Hepatocyte (in vitro differentiated cells): Measurements from ENCODE around the gene KATNB1.

Source experiments
- EZH2 ChIP-seq: fragments of 200-600 bp; sonication (generic); IDR thresholded peaks from 2 replicates; pipeline ENCODE4 v1.6.1; 2016; ENCODE audit warnings: antibody characterized with exemption, mild to moderate bottlenecking, borderline replicate concordance
- EZH2phosphoT487 ChIP-seq: fragments of 200-600 bp; sonication (generic); IDR thresholded peaks from one replicate; pipeline ENCODE4 v1.6.1; 2018; ENCODE audit warnings: antibody characterized with exemption, mild to moderate bottlenecking, low read depth, moderate library complexity; ENCODE audit not compliant: unreplicated experiment, severe bottlenecking
- TF ChIP-seq, protein P1 (sequence below): fragments of 200-600 bp; sonication (generic); IDR thresholded peaks from 2 replicates; pipeline ENCODE4 v1.5.1; 2016; ENCODE audit warnings: antibody characterized with exemption, mild to moderate bottlenecking; ENCODE audit not compliant: poor library complexity

GRCh38 chr16:57798953-57799599 is 63.5 kb downstream of the KATNB1 start:
- no peak for TF ChIP-seq EZH2phosphoT487
- TF ChIP-seq, protein P1, sequence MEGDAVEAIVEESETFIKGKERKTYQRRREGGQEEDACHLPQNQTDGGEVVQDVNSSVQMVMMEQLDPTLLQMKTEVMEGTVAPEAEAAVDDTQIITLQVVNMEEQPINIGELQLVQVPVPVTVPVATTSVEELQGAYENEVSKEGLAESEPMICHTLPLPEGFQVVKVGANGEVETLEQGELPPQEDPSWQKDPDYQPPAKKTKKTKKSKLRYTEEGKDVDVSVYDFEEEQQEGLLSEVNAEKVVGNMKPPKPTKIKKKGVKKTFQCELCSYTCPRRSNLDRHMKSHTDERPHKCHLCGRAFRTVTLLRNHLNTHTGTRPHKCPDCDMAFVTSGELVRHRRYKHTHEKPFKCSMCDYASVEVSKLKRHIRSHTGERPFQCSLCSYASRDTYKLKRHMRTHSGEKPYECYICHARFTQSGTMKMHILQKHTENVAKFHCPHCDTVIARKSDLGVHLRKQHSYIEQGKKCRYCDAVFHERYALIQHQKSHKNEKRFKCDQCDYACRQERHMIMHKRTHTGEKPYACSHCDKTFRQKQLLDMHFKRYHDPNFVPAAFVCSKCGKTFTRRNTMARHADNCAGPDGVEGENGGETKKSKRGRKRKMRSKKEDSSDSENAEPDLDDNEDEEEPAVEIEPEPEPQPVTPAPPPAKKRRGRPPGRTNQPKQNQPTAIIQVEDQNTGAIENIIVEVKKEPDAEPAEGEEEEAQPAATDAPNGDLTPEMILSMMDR, result no peak
- TF ChIP-seq EZH2, result no peak
